AG04449 (cell line): ENCODE results near the gene PPID.
"Not testable (repeated sequence)": the region's sequence is repeated elsewhere in the genome, so short reads cannot be mapped to it uniquely, and the experiment has no call there.

Experiments used
- CTCF ChIA-PET: fragments of 350-600 bp; formaldehyde crosslinking; extraction: SDS; loops from one replicate; lab custom pipeline; 2021; ENCODE audit warnings: antibody characterized with exemption; lab: Yijun Ruan, JAX
- POLR2A ChIA-PET: fragments of 400-600, 350-600 bp; formaldehyde crosslinking; extraction: SDS; loops from one replicate; lab custom pipeline; 2020; ENCODE audit warnings: antibody characterized with exemption, inconsistent platforms; lab: Yijun Ruan, JAX
- DNase-seq: peaks from one replicate; pipeline ENCODE4 v3.0.0-alpha.2; 2010; ENCODE audit warnings: low read depth, low spot score
- H3K4me3 ChIP-seq: 2 replicates; pipeline ENCODE4 v1.5.1; 2011; ENCODE audit warnings: low read depth, mild to moderate bottlenecking, control low read depth, low read length
- TF ChIP-seq, protein P1 (sequence below): IDR thresholded peaks from one replicate; pipeline ENCODE4 v1.5.1; 2011; ENCODE audit warnings: mild to moderate bottlenecking, moderate library complexity, low read length, control low read depth, inconsistent platforms; ENCODE audit not compliant: insufficient read depth; ENCODE audit errors: missing control alignments

Gene PPID

DNA sequence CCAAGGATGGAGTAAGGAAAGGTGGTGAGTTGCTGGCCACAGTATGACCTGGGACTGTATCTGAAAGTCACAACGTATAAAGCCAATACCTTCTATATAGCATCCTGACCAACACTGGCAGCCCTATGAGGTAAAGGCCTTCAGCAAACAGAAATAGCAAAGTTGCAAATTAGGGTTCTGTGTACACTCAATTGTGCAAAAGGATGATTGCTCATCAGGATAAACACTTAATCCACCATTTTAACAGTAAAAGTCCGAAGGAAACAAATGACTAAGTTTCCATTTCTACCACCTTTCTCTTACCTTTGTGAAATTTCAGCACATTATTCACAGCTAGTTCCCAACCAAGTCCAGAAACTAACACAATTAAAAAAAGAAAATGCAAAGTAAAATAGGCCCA, 44.3 kb upstream of the PPID start:
- CTCF ChIA-PET = interaction anchor here (2.0 kb wide), 1 partner anchor 84 kb away, joined by 7 read pairs; no protein-coding TSS in a partner anchor
- no peak overlapping the region for H3K4me3 ChIP-seq
- POLR2A ChIA-PET = interaction anchor here (1.1 kb wide), 1 partner anchor 13 kb away, joined by 3 read pairs; no protein-coding TSS in a partner anchor
- TF ChIP-seq, protein P1, sequence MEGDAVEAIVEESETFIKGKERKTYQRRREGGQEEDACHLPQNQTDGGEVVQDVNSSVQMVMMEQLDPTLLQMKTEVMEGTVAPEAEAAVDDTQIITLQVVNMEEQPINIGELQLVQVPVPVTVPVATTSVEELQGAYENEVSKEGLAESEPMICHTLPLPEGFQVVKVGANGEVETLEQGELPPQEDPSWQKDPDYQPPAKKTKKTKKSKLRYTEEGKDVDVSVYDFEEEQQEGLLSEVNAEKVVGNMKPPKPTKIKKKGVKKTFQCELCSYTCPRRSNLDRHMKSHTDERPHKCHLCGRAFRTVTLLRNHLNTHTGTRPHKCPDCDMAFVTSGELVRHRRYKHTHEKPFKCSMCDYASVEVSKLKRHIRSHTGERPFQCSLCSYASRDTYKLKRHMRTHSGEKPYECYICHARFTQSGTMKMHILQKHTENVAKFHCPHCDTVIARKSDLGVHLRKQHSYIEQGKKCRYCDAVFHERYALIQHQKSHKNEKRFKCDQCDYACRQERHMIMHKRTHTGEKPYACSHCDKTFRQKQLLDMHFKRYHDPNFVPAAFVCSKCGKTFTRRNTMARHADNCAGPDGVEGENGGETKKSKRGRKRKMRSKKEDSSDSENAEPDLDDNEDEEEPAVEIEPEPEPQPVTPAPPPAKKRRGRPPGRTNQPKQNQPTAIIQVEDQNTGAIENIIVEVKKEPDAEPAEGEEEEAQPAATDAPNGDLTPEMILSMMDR = no peak
- no peak for DNase-seq

DNA sequence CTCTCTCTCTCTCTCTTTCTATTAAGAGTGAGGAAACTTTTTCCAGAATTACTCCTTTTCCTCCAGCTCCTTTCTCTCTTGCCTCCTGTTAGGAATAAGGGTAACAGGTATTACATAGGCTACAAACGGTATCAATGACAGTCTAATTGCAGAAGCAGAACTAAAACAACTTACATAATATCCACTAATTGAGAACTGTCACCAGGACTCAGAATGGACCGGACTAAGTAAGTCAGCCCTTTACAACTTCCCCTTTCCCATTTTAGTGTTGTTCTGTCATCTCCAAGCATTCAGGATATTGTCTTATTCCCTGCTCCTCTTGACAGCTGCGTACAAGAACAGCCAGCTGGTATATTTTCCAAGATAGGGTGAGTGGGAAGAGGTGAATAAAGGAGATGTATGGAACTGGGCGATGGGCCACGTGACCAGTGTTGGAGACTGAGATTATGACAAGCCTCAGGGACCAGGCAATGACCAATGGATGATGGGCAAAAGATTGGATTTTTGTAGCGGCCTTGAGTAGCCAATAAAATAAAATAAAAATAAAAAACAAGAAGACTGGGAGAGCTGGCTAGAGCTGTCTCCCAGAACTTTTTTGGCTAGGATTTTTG, 43.3 kb upstream of the PPID start:
- H3K4me3 ChIP-seq = no peak overlapping the region
- DNase-seq = no peak
- CTCF ChIA-PET = interaction anchor here (1.0 to 2.0 kb wide), 2 partner anchors 11 to 84 kb away, joined by 3 to 7 read pairs; no protein-coding TSS in a partner anchor
- POLR2A ChIA-PET = interaction anchor here (1.1 kb wide), 1 partner anchor 12 kb away, joined by 3 read pairs; no protein-coding TSS in a partner anchor
- TF ChIP-seq, protein P1 = no peak

DNA sequence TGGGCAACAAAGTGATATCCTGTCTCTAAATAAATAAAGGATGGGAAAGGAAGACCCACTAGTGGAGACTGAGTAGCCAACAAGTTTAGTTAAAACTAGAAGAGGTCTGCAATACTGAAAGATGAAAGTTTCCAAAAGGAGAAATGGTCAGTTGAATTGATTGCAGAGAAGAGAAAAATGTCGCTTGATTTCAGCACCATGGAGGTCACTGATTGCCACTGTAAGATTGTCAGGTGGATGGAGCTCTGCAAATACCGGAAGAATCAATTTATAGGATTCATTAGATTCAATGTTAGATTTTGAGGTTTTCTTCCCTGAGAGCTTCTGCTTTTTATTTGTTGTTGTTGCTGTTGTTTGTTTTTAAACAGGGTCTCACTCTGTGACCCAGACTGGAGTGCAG, 40.3 kb upstream of the PPID start:
- DNase-seq = no peak
- POLR2A ChIA-PET = no interaction called here
- TF ChIP-seq, protein P1 = no peak
- H3K4me3 ChIP-seq = no peak overlapping the region
- CTCF ChIA-PET = interaction anchor here (0.9 kb wide), 1 partner anchor 17 kb away, joined by 3 read pairs; no protein-coding TSS in a partner anchor

DNA sequence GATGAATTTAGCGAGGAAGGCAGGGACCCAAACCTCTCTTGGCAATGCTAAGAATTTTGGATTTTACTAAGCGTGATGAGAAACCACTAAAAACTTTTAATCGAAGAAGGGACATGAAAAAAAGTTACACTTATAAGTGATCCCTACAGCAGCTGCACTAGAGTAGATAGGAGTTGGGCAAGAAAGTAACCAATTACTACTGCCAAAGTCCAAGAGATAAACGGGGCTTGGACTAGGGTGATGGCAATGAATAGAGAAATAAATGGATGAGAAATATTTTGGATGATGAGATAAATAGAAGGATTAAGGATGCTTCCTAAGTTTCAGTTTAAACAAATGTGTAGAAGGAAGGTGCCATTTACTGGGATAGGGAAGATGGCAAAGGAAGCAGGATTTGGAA, 39.4 kb upstream of the PPID start:
- H3K4me3 ChIP-seq = no peak overlapping the region
- POLR2A ChIA-PET = no interaction called here
- CTCF ChIA-PET = interaction anchor here (0.9 kb wide), 1 partner anchor 18 kb away, joined by 3 read pairs; no protein-coding TSS in a partner anchor
- no peak for DNase-seq
- TF ChIP-seq, protein P1 = no peak

DNA sequence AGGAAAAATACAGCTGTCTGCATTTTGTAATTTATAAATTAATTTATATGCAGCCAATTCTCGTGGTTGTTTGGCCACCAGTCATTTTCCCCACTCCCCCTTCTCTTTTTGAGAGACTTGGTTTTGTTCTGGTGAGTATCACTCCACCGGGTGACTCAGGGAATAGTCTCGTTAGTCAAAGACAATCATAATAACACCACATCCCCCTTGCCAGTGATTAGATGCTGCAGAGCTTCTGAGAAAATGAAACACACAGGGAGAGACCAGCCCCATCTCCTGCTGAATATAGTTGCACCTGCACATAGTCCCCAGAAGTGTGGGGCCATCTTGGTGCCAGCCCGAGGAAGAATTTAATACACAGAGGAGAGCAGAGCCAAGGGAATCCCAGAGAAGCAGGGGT, 37.7 kb upstream of the PPID start:
- TF ChIP-seq, protein P1 = no peak
- no peak for DNase-seq
- CTCF ChIA-PET = interaction anchor here (1.2 to 1.8 kb wide), 3 partner anchors 12 to 64 kb away, joined by 3 to 4 read pairs (median 3); no protein-coding TSS in a partner anchor

DNA sequence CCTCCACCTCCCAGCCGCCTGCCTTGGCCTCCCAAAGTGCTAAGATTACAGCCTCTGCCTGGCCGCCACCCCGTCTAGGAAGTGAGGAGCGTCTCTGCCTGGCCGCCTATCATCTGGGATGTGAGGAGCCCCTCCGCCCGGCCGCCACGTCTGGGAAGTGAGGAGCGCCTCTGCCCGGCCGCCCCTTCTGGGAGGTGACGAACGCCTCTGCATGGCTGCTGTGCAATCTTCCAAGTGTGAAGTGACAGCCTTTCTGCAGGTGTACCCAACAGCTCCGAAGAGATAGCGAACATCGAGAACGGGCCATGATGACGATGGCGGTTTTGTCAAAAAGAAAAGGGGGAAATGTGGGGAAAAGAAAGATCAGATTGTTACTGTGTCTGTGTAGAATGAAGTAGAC, 36.3 kb upstream of the PPID start:
- CTCF ChIA-PET, DNase-seq, H3K4me3 ChIP-seq, POLR2A ChIA-PET: not testable (repeated sequence)

More for the DNA sequence above, 37.7 kb upstream of the PPID start:
- POLR2A ChIA-PET = interaction anchor here (0.7 kb wide), 1 partner anchor 97 kb away, joined by 4 read pairs; no protein-coding TSS in a partner anchor
- no peak overlapping the region for H3K4me3 ChIP-seq
